HL-60/S4 treated with phorbol 12-myristate 13-acetate at 8.2 ng/mL for 4 days and 3 days (cell line): Measurements from ENCODE around the gene CIB1.

ENCODE experiments used
- in situ Hi-C: fragments of 300-500 bp; cut with MboI; formaldehyde crosslinking; loops from 2 replicates; pipeline ENCODE4 v1.15.0; 2022; ENCODE audit warnings: low sequenced_read_pairs

The CIB1 gene

DNA sequence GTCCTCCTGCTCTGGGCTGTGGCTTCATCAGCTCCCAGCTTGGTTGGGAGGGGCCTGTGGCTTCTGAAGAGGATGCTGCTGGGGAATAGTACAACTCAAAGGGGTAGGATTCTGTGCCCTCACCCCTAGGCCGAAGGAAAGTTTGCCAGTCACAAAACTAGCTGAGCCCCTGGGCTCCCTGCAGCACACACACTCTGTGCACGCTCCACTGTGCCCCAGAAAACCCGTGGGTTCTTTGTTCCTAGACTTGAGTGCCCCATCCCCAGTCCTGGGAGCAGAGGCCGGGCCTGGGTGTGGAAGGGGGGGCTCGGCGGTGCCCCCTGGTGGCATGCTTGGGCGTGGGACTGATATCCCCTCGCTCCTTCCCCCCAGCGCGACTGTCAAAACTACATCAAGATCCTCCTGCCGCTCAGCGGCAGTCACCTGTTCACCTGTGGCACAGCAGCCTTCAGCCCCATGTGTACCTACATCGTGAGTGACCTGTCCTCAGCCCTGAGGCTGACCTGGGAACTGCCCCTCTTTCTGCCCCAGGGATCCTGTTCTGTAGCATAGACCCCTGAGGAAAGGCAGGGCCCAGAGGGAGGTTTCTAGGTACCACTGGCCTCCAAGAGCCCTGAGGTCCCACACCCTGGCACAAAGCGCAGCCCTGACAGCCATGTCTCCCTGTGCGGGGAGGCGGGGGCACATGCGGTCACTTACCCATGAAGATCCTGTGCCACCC lies 14.2 kb downstream of the CIB1 start:
- in situ Hi-C loops, result loop anchor here (10.0 kb wide), 1 partner anchor 55 kb away; no protein-coding TSS in a partner anchor

- in situ Hi-C loops, result no loop called here
Observed at GRCh38 chr15:90217671-90218394, 15.9 kb downstream of the CIB1 start.

GRCh38 chr15:90214553-90215196 lies 19.1 kb downstream of the CIB1 start:
- in situ Hi-C loops, result no loop called here

- in situ Hi-C loops, result no loop called here
Observed at GRCh38 chr15:90213818-90214204, 19.9 kb downstream of the CIB1 start.

GRCh38 chr15:90213122-90213817 lies 20.5 kb downstream of the CIB1 start:
- in situ Hi-C loops, result no loop called here

GRCh38 chr15:90212221-90213098 lies 21.3 kb downstream of the CIB1 start:
- in situ Hi-C loops, result no loop called here

DNA sequence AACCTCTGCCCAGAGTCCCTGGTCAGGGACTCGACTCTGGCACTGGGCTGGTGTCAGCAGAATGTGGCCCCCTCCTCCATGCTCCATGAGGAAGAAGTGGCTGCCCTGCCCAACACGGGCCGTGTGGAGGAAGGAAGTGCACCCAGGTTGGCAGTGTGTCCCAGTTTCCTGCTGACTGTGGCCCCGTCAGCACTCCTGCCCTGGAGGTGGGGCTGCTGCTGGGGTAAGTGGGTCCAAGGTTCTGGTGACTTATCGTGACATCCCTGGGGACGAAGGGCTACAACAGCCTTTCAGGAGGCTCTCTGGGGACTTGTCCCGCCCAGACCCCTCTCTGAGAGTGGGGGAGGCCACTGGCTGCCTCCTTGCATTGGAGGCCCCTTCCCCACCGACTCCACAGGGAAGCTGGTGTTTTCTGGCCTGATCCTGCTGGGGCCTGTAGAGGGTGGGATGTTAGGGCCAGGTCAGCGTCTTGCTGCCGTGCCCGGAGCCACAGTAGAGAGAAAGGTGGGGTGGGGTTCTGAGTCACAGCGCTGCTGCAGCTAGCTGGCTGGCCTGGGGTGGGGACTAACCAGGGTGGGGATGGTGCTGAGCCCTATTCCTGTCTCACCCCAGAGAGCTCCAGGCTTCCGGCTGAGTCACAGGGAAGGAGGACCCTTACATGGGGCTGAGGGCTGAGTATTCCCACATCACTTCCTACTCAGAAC lies 22.1 kb downstream of the CIB1 start:
- in situ Hi-C loops, result no loop called here

DNA sequence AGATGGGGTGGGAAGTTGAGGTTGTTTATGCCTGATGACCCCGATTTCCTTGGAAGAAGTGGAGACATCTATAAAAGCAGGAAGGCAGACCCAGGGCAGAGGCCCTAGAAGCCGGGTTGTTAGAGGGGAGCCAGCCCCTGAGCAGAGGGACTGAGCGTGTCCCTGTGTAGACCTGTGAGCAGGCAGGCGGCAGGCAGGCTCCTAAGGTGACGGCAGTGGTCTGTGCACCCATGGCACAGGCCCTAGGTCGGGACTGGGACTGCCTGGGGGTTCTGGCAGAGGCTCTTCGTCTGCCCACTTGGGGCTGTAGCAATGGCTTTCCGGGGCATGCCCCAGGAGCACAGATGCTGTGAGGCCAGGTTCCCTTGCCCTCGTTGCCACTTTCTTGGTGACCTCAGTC lies 22.7 kb downstream of the CIB1 start:
- in situ Hi-C loops, result no loop called here

- in situ Hi-C loops, result no loop called here
Observed at GRCh38 chr15:90210593-90210992, 23.1 kb downstream of the CIB1 start.

GRCh38 chr15:90209591-90209990 lies 24.1 kb downstream of the CIB1 start:
- in situ Hi-C loops, result no loop called here

GRCh38 chr15:90208356-90208755 lies 25.4 kb downstream of the CIB1 start:
- in situ Hi-C loops, result no loop called here

- in situ Hi-C loops, result no loop called here
Observed at GRCh38 chr15:90207252-90207651, 26.5 kb downstream of the CIB1 start.

DNA sequence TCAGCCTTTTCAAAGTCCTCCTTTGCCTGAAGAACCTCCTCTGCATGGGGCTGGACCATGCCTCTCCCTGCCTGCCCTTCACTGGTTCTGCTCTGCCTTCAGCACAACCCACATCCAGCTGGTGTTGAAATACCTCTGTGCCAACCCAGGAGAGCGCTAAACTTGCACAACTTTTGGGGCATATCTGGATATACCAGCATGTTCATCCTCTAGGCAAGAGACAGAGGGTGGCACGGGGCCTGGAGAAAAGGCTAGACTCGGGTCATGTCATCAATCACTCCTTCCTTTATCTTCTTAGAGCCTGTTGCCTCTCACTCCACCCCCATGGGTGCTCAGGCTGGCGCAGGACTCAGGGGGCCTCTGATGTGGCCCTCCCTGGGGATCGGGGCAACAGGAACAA lies 27.9 kb downstream of the CIB1 start:
- in situ Hi-C loops, result no loop called here

GRCh38 chr15:90205050-90205848 lies 28.5 kb downstream of the CIB1 start:
- in situ Hi-C loops, result no loop called here

DNA sequence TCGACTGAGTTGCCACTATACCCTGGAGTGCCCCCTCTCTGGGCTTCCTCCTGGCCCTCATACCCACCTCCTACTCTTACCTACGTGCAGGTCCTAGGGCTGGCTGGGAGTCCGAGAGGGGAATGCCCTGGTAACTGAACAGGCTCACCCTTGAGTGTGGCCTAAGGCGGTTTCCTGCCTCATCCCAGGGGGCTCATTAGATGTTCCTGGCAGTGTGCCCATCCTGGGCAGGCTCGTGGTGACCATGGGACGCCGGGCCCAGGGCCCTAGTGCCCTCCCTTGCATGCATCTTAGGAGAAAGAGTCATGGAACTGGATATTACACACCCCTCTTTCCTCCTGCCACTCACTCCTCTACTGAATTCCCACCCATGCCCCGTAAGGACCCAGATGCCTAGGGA lies 29.8 kb downstream of the CIB1 start:
- in situ Hi-C loops, result no loop called here

- in situ Hi-C loops, result no loop called here
Observed at GRCh38 chr15:90203473-90203872, 30.3 kb downstream of the CIB1 start.

DNA sequence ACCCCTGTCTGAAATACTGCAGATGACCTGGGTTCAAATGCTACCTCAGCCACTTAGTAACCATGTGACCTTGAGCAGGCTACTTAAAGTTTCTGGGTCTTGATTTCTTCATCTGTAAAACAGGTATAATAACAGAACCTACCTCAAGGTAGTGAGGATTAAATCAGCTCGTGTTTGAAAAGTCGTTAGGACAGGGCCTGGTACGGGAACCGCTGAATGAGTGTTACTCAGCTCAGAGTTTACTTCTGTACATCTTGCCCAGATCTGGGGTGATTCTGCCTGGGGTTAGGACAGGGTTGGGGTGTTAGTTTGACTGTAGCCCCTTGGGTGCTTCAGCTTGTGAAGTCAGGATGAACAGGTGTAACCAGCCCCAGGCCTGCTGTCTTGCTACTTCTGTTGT lies 30.8 kb downstream of the CIB1 start:
- in situ Hi-C loops, result no loop called here

GRCh38 chr15:90201944-90202375 lies 31.8 kb downstream of the CIB1 start:
- in situ Hi-C loops, result no loop called here
